Stimulated activated naive CD8-positive, alpha-beta T cell treated with anti-CD3 and anti-CD28 coated beads, Interleukin-15, Interleukin-2, amounts not matched to agents 100 U/mL and 50 U/mL, for 24 hours (primary cell): ENCODE measurements around the gene BTF3.
"Not testable (repeated sequence)": the region's sequence is repeated elsewhere in the genome, so short reads cannot be mapped to it uniquely, and the experiment has no call there.

ENCODE experiments used
- ATAC-seq: fragments of 150-1000 bp; cut with Tn5 transposase; one replicate; pipeline ENCODE4 v1.10.0; 2021
- DNase-seq: peaks from one replicate; pipeline ENCODE4 v3.0.0; 2021

Gene BTF3

GRCh38 chr5:73498057-73498992, at the start of gene BTF3:
TSS of gene BTF3 (plus strand) at chr5:73498442. CDS start at chr5:73498668, 226 bp downstream.
- peak; percentile 96 for ATAC-seq
- DNase-seq: peak; percentile 93

GRCh38 chr5:73448463-73449136, 49.6 kb upstream of the BTF3 start, which contains the start of gene FOXD1:
TSS of gene FOXD1 (minus strand) at chr5:73448777. CDS start at chr5:73448362, 415 bp downstream.
- ATAC-seq: peak; percentile 75
- DNase-seq: peak; percentile 69

DNA sequence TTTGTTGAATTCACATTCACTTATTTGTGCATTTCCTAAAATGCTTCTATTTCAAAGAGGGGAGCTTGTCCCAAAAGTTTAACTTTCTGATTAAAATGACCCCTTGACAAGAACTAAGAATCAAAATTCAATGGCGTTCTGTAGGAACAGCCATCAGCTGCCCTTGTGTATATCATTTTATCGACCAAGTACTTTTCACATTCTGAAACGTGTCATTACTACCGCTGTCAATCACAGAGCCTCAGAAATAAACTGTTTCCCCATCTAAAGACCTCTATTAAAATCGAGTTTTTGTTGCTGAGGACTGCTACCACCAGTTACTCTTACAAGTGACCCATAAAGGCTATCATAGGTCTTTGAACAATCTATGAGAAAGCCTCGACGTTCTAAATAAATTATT, 48.1 kb upstream of the BTF3 start:
- ATAC-seq: no peak
- DNase-seq: no peak

GRCh38 chr5:73450672-73451223, 47.5 kb upstream of the BTF3 start:
- DNase-seq (no peak), ATAC-seq (no peak)

DNA sequence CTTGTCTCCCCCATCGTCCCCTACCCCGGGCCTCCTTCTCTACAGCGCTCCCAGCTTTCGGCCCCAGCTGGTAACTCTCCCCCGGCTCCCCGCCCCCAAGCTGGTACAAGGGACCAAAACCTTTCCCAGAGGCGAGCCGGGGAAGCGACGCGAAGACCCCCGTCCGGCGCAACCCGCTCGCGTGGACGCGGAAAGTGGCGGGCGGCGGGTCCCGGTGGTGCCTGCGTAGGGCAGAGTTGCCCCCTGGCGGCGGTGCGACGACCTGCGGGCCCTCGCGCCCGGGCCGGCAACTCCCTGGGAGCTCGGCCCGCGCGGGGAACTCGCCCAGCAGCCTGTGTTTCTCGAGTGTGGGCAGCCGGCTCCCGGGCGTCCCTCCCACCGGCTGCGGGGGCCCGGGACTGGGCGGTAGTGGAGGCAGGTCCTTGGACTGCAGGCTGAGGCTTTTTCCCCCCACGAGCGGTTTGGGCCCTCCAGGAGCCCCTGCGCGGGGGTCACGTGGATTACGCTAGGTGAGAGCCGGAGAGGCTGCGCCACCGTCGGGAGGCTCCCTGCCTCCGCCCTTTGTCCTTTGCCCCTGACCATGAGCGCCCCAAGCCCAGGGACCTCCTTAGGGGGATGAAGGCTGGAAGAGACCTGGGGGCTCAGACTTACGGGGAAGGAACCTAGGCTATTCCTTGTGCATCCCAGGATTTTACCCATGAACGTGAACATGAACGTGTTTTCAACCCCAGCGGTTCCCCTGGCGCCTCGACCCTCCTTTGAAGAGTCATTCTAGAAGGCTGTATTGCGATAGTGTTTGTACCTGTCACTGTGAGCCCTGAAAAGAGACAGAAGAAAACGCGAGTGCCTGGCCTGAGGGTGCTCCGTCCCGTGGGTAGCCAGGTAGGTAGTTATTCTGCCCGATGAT, 46.8 kb upstream of the BTF3 start:
- ATAC-seq (no peak), DNase-seq (peak; percentile 81)

DNA sequence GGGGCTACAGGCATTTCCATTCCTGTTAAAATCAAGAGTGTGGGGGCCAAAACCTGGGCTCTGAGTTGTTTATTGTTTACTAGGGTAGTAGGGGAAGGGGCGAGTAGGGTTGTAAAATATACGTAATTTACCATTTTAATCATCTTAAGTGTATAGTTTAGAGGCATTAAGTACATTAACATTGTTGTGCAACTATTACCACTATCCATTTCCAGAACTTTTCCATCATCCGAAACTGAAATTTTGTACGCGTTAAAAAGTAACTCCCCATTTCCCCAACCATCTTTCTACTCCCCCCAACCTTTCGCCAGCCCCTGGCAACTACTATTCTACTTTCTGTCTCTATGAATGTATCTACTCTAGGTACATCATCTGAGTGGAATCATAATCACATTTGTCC, 46.0 kb upstream of the BTF3 start:
- no peak for ATAC-seq
- DNase-seq: no peak

- peak; percentile 29 for DNase-seq
These were observed 43.7 kb upstream of the BTF3 start for GRCh38 chr5:73454379-73455036.

GRCh38 chr5:73456462-73456861, 41.8 kb upstream of the BTF3 start:
- not testable (repeated sequence) for DNase-seq, ATAC-seq

More at GRCh38 chr5:73454379-73455036, 43.7 kb upstream of the BTF3 start:
- peak; percentile 76 for ATAC-seq

DNA sequence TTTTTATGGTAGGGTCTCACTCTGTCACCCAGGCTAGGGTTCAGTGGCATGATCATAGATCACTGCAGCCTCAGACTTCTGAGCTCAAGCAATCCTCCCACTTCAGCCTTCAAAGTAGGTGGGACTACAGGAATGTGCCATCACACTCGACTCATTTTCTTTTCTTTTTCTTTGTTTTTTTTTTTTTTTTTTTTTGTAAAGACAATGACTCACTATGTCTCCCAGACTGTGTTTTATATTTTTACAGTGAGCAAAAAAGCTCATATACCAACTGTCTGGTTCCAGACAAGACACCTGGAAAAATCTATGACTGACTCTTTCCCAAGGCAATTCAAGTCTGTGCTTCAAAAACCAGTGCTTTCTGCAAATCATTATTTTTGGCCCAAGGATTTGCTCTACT, 38.9 kb upstream of the BTF3 start:
- no peak for ATAC-seq
- DNase-seq: no peak

DNA sequence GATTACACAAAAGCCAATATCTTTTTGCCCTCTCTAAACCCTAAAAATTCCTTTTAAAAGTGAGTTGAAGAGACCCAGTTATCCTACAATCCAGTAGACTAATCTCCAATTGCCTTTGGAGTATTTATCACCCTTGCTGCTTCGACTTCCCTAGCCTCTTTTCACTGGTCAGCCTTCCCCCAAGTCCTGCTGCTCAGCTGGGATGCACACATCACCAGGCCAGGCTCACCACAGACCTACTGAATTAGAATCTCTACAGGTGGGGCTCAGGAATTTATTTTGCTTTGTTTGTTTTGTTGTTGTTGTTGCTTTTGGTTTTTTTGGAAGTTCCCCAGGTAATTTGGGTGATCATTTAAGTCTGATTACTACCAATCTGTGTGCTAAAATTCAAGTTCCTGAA, 38.1 kb upstream of the BTF3 start:
- DNase-seq: no peak

GRCh38 chr5:73464016-73464745, 34.1 kb upstream of the BTF3 start:
- ATAC-seq: no peak
- DNase-seq: no peak

More for the DNA sequence above, 38.1 kb upstream of the BTF3 start:
- ATAC-seq: no peak

- ATAC-seq, DNase-seq: not testable (repeated sequence)
These were observed 29.6 kb upstream of the BTF3 start for GRCh38 chr5:73468638-73469037.

DNA sequence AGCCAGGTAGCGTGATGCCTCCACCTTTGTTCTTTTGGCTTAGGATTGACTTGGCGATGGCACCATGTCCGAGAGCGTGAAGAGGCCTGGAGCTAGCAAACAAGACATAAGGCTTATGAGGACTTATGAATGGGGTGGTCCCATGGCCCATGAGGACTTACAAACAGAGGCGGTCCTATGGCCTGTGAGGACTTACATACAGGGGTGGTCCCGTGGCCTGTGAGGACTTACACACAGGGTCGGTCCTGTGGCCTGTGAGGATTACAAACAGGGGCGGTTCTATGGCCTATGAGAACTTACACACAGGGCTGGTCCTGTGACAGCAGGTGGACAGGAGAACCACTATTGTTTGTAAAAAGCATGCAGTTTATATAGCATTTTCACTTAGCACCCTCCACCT, 28.4 kb upstream of the BTF3 start:
- ATAC-seq (no peak), DNase-seq (no peak)

GRCh38 chr5:73471654-73472053, 26.6 kb upstream of the BTF3 start:
- DNase-seq: no peak
- no peak for ATAC-seq

DNA sequence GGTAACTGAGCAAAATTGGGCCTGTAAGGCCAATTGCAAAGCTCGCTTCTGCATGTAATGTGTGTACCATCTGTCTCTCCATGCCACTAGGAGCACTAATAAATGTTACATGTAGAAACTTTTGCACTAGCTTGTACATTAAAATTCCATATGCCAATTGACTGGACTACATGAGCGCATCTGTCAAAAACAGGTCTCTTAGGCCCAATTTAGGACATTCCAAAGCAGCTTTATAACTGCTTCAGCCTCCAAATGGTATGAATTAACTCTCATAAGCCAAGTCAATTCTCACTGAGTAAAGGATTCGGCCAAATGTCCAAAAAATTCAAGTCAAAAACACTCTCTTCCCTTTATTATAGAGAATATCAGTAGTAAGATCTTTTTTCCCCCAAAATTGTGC, 26.1 kb upstream of the BTF3 start:
- no peak for ATAC-seq

GRCh38 chr5:73480500-73480899, 17.7 kb upstream of the BTF3 start:
- ATAC-seq: no peak
- no peak for DNase-seq

More for the DNA sequence above, 26.1 kb upstream of the BTF3 start:
- no peak for DNase-seq

- DNase-seq: no peak
- no peak for ATAC-seq
These were observed 15.7 kb upstream of the BTF3 start for GRCh38 chr5:73482383-73483136.

DNA sequence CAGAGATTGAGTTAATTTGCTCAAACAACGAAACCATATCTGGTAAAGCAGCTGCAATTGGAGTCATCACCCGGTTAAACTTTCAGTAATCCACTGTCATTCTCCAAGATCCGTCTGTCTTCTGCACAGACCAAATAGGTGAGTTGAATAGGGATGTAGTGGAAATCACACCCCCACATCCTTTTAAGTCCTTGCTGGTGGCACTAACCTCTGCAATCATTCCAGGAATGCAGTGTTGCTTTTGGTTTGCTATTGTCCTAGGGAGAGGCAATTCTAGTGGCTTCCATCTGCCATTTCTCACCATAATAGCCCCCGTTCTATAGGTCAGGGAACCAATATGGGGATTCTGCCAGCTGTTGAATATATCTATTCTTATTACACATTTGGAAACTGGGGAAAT, 14.6 kb upstream of the BTF3 start:
- DNase-seq (no peak), ATAC-seq (no peak)

DNA sequence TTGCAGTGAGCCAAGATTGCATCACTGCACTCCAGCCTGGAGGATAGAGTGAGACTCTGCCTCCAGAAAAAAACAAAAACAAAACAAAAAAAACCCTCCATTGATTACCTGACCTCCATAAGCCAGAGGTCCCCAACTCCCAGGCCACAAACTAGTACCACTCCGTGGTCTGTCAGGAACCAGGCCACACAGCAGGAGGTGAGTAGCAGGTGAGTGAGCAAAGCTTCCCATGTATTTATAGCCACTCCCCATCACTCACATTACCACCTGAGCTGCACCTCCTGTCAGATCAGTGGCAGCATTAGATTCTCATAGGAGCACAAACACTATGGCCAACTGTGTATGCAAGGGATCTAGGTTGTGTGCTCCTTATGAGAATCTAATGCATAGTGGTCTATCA, 13.7 kb upstream of the BTF3 start:
- no peak for ATAC-seq
- DNase-seq: no peak

- ATAC-seq (no peak), DNase-seq (no peak)
These were observed 12.5 kb upstream of the BTF3 start for GRCh38 chr5:73485715-73486114.
